ENCODE results near the gene MYO5B.
"Not testable (repeated sequence)": the region's sequence is repeated elsewhere in the genome, so short reads cannot be mapped to it uniquely, and the experiment has no call there.

DNA sequence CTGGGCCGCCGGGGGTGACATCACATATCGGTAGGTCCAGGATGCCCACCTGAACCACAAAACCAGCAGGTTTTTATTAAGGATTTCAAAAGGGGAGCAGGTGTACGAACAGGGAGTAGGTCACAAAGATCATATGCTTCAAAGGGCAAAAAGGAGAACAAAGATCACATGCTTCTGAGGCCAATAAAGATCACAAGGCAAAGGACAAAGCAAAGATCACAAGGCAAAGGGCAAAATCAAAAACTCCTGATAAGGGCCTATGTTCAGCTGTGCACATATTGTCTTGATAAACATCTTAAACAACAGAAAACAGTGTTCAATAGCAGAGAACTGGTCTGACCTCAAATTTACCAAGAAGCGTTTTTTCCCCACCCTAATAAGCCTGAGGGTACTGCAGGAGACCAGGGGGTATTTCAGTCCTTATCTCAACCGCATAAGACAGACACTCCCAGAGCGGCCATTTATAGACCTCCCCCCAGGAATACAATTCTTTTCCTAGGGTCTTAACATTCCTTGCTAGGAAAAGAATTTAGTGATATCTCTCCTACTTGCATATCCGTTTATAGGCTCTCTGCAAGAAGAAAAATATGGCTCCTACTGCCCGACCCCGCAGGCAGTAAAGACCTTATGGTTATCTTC, 386.3 kb downstream of the MYO5B start:
- not testable (repeated sequence) for TF ChIP-seq ZNF274 (IDR thresholded peaks at IDR 0.05; ENCODE audit: borderline replicate concordance, low read depth, low read length); MTF1 (CRISPR knock-in tag; IDR thresholded peaks at IDR 0.05; ENCODE audit: borderline replicate concordance)
- TF ChIP-seq, protein P1, sequence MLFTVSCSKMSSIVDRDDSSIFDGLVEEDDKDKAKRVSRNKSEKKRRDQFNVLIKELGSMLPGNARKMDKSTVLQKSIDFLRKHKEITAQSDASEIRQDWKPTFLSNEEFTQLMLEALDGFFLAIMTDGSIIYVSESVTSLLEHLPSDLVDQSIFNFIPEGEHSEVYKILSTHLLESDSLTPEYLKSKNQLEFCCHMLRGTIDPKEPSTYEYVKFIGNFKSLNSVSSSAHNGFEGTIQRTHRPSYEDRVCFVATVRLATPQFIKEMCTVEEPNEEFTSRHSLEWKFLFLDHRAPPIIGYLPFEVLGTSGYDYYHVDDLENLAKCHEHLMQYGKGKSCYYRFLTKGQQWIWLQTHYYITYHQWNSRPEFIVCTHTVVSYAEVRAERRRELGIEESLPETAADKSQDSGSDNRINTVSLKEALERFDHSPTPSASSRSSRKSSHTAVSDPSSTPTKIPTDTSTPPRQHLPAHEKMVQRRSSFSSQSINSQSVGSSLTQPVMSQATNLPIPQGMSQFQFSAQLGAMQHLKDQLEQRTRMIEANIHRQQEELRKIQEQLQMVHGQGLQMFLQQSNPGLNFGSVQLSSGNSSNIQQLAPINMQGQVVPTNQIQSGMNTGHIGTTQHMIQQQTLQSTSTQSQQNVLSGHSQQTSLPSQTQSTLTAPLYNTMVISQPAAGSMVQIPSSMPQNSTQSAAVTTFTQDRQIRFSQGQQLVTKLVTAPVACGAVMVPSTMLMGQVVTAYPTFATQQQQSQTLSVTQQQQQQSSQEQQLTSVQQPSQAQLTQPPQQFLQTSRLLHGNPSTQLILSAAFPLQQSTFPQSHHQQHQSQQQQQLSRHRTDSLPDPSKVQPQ (CRISPR knock-in tag; IDR thresholded peaks at IDR 0.05; ENCODE audit: borderline replicate concordance) = not testable (repeated sequence)
